ENCODE results near the gene ISL2.
"Not testable (repeated sequence)": the region's sequence is repeated elsewhere in the genome, so short reads cannot be mapped to it uniquely, and the experiment has no call there.

ISL2 gene

DNA sequence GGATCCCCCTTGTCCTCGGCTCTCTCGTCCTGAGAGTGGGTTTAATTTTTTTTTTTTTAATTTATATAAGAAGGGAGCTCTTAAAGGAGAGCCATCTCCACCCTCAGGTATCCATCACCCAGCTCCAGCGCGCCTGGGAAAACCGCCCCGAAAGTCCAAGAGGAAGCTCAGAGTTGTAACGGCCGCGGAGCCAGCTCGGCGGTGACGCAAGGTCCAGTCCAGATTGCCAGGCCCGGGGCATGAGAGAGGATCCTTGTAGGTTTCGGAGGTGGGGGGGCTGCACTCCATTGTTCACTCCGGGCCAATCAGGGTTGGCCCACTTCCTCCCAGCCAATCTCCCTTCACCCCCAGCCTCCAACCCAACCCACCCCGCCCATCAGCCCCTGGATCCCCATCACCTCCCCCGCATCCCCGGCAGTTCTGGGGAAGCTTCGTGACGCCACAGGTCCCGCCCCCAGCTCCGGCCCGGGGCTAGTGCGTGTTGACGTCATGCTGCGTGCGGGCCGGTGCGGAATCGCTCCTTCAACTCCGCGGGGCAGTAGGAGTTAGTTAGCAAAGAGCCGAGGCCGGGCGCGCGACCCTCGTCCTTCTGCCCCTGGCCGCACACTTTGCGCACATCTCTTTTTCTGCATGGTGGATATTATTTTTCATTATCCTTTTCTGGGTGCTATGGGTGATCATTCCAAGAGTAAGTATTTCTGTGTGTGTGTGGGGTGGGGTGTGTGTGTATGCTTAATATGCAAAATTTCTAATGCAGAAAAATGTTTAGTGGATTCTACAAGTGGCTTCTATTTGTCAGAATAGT, at the start of gene ISL2:
ISL2 (plus strand) TSS at position 520 of the 805 bp plus-strand sequence; CDS start at position 631, 111 bp downstream.
- H3K36me3 ChIP-seq (ENCODE audit: insufficient read depth, low read length): no peaks in the 10 kb centered on the region
- H3K9me3 ChIP-seq (ENCODE audit: low read length): no peaks in the 10 kb centered on the region
- H3K9ac ChIP-seq (ENCODE audit: low read length): peak within 1 kb of the TSS; percentile 20
- peaks cover 48 to 66% of the 10 kb centered on the region in 2 donors for H3K27me3 ChIP-seq (ENCODE audit: control insufficient read depth in 1 of 2, insufficient read depth in 2 of 2, low read length in 2 of 2)
- peak within 1 kb of the TSS; percentile 57 to 65 for H3K4me3 ChIP-seq (ENCODE audit: low read depth in 1 of 2, low read length in 2 of 2)
- H3K27ac ChIP-seq (ENCODE audit: low read depth, low read length): peak within 1 kb of the TSS; percentile 3
- H3K4me1 ChIP-seq (ENCODE audit: insufficient read depth, low read length): peaks cover 21% of the 10 kb centered on the region

DNA sequence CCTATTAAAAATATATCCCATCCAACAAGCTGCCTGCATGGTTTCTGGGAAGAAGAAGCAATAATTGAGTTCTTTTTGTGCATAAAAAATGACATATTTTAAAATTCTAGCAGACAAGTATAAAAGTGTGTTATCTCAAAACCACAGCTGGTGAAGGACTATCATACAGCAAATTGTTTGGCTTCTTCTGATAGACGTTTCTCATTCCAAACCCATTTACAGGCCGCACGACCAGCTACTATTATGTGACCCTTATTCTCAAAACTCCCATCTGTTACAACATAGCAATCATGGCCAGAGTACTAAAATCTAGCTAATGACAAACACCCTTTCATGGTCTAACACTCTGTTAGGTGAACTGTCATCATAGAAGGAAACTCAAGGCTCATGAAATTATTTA, 47.0 kb upstream of the ISL2 start:
- Histone ChIP-seq H3K27ac (ENCODE audit: low read depth, low read length) (no peak overlapping the region), H3K36me3 (ENCODE audit: insufficient read depth, low read length) (peaks cover 15% of the 10 kb centered on the region), H3K4me1 (ENCODE audit: insufficient read depth, low read length) (no peaks in the 10 kb centered on the region), H3K9ac (ENCODE audit: low read length) (no peak overlapping the region), H3K27me3 (ENCODE audit: control insufficient read depth in 1 of 2, insufficient read depth in 2 of 2, low read length in 2 of 2) (no peaks in the 10 kb centered on the region), H3K9me3 (ENCODE audit: low read length) (no peaks in the 10 kb centered on the region), H3K4me3 (ENCODE audit: low read depth in 1 of 2, low read length in 2 of 2) (no peak overlapping the region)

DNA sequence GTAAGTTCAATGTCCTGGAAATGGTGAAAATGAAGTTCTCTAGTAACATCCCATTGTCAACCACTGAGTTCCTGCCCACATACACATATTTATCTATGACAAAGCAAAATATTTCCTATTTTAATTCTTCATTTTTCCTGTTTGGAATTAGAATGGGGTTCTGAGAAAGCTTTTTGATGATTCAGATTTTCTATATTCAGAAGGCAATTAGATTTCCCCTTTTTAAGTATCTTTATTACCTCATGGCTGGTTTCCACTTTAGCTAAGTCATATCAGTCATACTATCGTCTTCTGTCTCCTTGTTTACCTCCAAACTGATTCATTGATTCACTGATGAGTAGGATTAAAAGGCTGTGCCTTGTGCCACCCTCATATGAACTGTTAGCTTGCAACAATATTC, 43.2 kb upstream of the ISL2 start:
- H3K27me3 ChIP-seq (ENCODE audit: control insufficient read depth in 1 of 2, insufficient read depth in 2 of 2, low read length in 2 of 2): no peaks in the 10 kb centered on the region
- no peak overlapping the region for H3K4me3 ChIP-seq (ENCODE audit: low read depth in 1 of 2, low read length in 2 of 2)
- no peak overlapping the region for H3K9ac ChIP-seq (ENCODE audit: low read length)
- H3K27ac ChIP-seq (ENCODE audit: low read depth, low read length): no peak overlapping the region
- no peaks in the 10 kb centered on the region for H3K9me3 ChIP-seq (ENCODE audit: low read length)
- H3K36me3 ChIP-seq (ENCODE audit: insufficient read depth, low read length): no peaks in the 10 kb centered on the region
- H3K4me1 ChIP-seq (ENCODE audit: insufficient read depth, low read length): no peaks in the 10 kb centered on the region

DNA sequence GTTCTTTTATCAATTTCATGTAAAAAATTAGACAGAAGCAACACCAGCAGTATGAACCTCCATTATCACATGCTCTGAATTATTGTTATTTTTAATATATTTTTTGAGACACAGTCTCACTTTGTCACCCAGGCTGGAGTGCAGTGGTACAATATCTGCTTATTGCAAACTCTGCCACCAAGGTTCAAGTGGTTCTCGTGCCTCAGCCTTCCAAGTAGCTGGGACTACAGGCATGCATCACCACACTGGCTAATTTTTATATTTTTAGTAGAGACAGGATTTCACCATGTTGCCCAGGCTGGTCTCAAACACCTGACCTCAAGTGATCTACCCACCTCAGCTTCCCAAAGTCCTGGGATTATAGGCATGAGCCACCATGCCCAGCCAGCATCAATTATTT, 42.1 kb upstream of the ISL2 start:
- H3K36me3 ChIP-seq (ENCODE audit: insufficient read depth, low read length); H3K4me1 ChIP-seq (ENCODE audit: insufficient read depth, low read length); H3K27ac ChIP-seq (ENCODE audit: low read depth, low read length); H3K9ac ChIP-seq (ENCODE audit: low read length); H3K9me3 ChIP-seq (ENCODE audit: low read length); H3K27me3 ChIP-seq (ENCODE audit: control insufficient read depth in 1 of 2, insufficient read depth in 2 of 2, low read length in 2 of 2); H3K4me3 ChIP-seq (ENCODE audit: low read depth in 1 of 2, low read length in 2 of 2): not testable (repeated sequence)

DNA sequence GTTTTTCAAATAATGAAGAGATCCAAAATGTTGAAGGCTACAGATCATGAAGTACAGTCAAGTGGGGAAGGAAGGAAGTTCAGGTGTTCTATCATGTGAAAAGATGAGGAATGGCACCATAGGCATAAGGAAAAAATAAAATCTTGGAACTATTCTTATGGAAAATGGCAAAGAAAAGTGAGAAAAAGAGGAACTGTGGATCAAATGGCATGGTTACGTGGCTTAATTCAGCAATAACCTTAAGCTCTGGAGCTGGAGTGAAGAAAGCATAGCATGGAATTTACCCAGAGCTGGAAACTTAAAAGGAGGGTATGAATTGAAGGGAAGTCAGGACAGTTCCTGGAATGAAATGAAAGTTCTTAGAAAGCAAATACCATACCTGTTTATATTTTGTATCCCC, 39.7 kb upstream of the ISL2 start:
- Histone ChIP-seq H3K4me3 (ENCODE audit: low read depth in 1 of 2, low read length in 2 of 2) (no peak overlapping the region), H3K9me3 (ENCODE audit: low read length) (no peaks in the 10 kb centered on the region), H3K4me1 (ENCODE audit: insufficient read depth, low read length) (no peaks in the 10 kb centered on the region), H3K27me3 (ENCODE audit: control insufficient read depth in 1 of 2, insufficient read depth in 2 of 2, low read length in 2 of 2) (no peaks in the 10 kb centered on the region), H3K36me3 (ENCODE audit: insufficient read depth, low read length) (no peaks in the 10 kb centered on the region), H3K9ac (ENCODE audit: low read length) (no peak overlapping the region), H3K27ac (ENCODE audit: low read depth, low read length) (no peak overlapping the region)

DNA sequence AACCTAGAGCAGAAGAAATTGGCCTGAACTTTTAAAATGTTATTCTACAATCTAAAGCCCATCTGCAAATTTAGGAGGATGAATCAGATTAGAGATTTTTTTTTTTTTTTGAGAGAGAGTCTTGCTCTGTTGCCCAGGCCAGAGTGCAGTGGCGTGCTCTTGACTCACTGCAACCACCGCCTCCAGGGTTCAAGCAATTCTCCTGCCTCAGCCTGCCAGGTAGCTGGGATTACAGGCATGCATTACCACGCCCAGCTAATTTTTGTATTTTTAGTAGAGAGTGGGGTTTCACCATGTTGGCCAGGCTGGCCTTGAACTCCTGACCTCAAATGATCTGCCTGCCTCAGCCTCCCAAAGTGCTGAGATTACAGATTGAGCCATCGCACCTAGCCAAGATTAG, 38.6 kb upstream of the ISL2 start:
- not testable (repeated sequence) for H3K27ac ChIP-seq (ENCODE audit: low read depth, low read length); H3K4me3 ChIP-seq (ENCODE audit: low read depth in 1 of 2, low read length in 2 of 2); H3K9me3 ChIP-seq (ENCODE audit: low read length); H3K27me3 ChIP-seq (ENCODE audit: control insufficient read depth in 1 of 2, insufficient read depth in 2 of 2, low read length in 2 of 2); H3K36me3 ChIP-seq (ENCODE audit: insufficient read depth, low read length); H3K9ac ChIP-seq (ENCODE audit: low read length); H3K4me1 ChIP-seq (ENCODE audit: insufficient read depth, low read length)

DNA sequence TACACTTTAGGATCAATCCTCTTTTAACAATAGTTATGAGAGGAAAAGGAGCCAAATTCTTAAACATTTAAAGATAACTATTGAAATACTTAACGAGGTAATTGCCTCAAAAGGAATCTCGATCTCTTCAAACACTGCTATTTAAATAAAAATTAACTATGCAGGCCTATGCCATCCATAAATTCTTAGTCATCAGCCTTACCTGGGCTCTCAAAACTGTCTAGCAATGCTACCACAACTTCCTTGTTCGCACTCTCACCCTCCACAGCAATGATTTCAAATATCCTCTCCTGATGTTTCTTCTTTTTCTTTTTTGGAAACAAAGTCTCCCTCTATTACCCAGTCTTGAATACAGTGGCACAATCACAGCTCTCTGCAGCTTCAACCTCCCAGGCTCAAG, 37.6 kb upstream of the ISL2 start:
- Histone ChIP-seq H3K36me3 (ENCODE audit: insufficient read depth, low read length) (no peaks in the 10 kb centered on the region), H3K9ac (ENCODE audit: low read length) (no peak overlapping the region), H3K27me3 (ENCODE audit: control insufficient read depth in 1 of 2, insufficient read depth in 2 of 2, low read length in 2 of 2) (no peaks in the 10 kb centered on the region), H3K9me3 (ENCODE audit: low read length) (no peaks in the 10 kb centered on the region), H3K4me1 (ENCODE audit: insufficient read depth, low read length) (no peaks in the 10 kb centered on the region), H3K4me3 (ENCODE audit: low read depth in 1 of 2, low read length in 2 of 2) (no peak overlapping the region), H3K27ac (ENCODE audit: low read depth, low read length) (no peak overlapping the region)

DNA sequence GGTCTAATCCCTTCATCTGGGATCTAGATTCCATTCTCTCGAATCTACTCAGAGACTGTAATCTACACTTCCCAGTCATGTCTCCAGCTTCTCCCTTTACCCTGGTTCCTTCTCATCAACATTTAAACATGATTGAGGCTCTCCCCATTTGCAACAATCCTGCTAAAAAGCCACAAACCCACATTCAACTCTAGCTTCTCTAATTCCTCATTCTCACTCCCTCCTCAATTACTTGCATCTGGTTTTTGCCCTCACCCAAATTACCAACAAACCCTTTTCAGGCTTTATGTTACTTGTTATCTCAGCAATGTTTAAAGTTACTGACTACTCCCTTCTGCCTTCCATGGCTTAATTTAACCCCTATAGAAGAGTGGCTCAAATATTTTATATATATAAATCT, 36.8 kb upstream of the ISL2 start:
- Histone ChIP-seq H3K27ac (ENCODE audit: low read depth, low read length) (no peak overlapping the region), H3K9ac (ENCODE audit: low read length) (no peak overlapping the region), H3K4me3 (ENCODE audit: low read depth in 1 of 2, low read length in 2 of 2) (no peak overlapping the region), H3K36me3 (ENCODE audit: insufficient read depth, low read length) (no peaks in the 10 kb centered on the region), H3K27me3 (ENCODE audit: control insufficient read depth in 1 of 2, insufficient read depth in 2 of 2, low read length in 2 of 2) (no peaks in the 10 kb centered on the region), H3K9me3 (ENCODE audit: low read length) (no peaks in the 10 kb centered on the region), H3K4me1 (ENCODE audit: insufficient read depth, low read length) (no peaks in the 10 kb centered on the region)

DNA sequence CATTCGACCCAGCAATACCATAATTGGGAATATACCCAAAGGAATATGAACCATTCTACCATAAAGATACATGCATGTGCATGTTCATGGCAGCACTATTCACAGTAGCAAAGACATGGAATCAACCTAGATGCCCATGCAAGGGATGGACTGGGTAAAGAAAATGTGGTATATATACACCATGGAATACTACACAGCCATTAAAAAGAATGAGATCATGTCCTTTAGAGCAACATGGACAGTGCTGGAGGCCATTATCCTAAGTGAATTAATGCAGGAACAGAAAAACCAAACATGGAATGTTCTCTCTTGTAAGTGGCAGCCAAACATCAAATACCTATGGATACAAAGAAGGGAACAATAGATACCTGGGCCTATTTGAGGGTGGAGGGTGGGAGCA, 32.7 kb upstream of the ISL2 start:
- Histone ChIP-seq H3K4me3 (ENCODE audit: low read depth in 1 of 2, low read length in 2 of 2) (no peak overlapping the region), H3K9me3 (ENCODE audit: low read length) (no peaks in the 10 kb centered on the region), H3K27me3 (ENCODE audit: control insufficient read depth in 1 of 2, insufficient read depth in 2 of 2, low read length in 2 of 2) (no peaks in the 10 kb centered on the region), H3K36me3 (ENCODE audit: insufficient read depth, low read length) (no peaks in the 10 kb centered on the region), H3K4me1 (ENCODE audit: insufficient read depth, low read length) (no peaks in the 10 kb centered on the region), H3K27ac (ENCODE audit: low read depth, low read length) (no peak overlapping the region), H3K9ac (ENCODE audit: low read length) (no peak overlapping the region)

DNA sequence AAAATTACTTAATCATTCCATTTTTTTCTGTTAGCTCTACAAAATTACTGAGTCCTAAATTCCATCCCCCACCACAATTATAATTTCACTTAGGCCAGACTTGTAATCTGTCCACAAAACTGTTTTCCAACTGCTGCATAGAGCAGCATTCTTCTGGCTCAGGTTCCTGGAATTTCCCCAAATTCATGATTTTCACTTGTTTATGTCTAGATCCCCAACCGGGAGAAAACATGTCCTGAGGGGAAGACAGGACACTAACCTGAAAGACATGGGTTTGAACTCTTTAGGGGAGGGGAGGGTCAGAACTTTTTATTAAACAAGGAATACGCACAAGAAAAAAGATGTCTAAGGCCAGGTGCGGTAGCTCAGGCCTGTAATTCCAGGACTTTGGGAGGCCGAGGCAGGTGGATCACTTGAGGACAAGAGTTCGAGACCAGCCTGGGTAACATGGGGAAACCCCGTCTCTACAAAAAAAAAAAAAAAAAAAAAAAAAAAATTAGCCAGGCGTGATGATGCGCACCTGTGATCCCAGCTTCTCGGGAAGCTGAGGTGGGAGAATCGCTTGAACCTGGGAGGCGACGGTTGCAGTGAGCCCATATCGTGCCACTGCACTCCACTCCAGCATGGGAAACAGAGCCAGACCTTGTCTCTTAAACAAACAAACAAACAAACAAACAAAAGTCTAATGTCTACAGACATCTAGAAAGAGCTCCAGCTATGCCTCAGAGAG, 26.8 kb upstream of the ISL2 start:
- Histone ChIP-seq H3K9ac (ENCODE audit: low read length) (peak overlapping the region; percentile 91), H3K27ac (ENCODE audit: low read depth, low read length) (no peak overlapping the region), H3K4me3 (ENCODE audit: low read depth in 1 of 2, low read length in 2 of 2) (peak overlapping the region in 1 of 2 donors; percentile 85), H3K9me3 (ENCODE audit: low read length) (no peaks in the 10 kb centered on the region), H3K27me3 (ENCODE audit: control insufficient read depth in 1 of 2, insufficient read depth in 2 of 2, low read length in 2 of 2) (no peaks in the 10 kb centered on the region), H3K36me3 (ENCODE audit: insufficient read depth, low read length) (no peaks in the 10 kb centered on the region), H3K4me1 (ENCODE audit: insufficient read depth, low read length) (peaks cover 12% of the 10 kb centered on the region)

DNA sequence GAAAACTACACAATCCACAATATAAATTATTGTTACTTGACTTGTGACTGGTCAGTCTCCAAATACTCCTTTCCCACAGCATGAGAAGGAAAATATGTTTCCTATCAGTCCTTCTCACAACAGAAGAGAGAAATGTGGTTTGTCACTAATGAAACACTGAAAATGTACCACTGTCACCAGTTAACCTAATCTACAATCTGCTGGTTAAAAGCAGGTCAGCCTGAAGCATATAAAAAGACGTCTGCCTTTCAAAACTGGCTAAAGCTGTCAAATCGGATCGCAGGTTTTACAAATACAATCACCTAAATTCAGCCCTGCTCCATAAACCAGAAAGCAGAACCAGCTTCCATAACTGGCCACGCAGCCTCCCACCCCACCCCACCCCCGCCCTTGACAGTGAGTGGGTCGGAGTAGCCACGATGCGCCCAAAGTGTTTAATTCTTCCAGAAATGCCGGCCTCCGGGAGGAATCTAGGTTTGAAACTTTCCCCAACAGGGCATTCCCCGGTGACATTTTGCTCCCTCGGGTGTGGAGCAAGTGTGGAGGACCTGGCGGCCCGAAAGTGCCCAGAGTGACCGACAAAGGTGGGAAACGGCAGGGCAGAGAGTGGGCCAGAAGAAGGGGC, 26.0 kb upstream of the ISL2 start:
- Histone ChIP-seq H3K36me3 (ENCODE audit: insufficient read depth, low read length) (no peaks in the 10 kb centered on the region), H3K9me3 (ENCODE audit: low read length) (no peaks in the 10 kb centered on the region), H3K4me3 (ENCODE audit: low read depth in 1 of 2, low read length in 2 of 2) (peak overlapping the region; percentile 83 to 85), H3K9ac (ENCODE audit: low read length) (peak overlapping the region; percentile 91), H3K4me1 (ENCODE audit: insufficient read depth, low read length) (peaks cover 12% of the 10 kb centered on the region), H3K27ac (ENCODE audit: low read depth, low read length) (peak overlapping the region; percentile 75), H3K27me3 (ENCODE audit: control insufficient read depth in 1 of 2, insufficient read depth in 2 of 2, low read length in 2 of 2) (no peaks in the 10 kb centered on the region)

Measured in muscle layer of colon (tissue), 2 donors.